ENCODE measurements around the gene GALNT14.

GALNT14 gene

DNA sequence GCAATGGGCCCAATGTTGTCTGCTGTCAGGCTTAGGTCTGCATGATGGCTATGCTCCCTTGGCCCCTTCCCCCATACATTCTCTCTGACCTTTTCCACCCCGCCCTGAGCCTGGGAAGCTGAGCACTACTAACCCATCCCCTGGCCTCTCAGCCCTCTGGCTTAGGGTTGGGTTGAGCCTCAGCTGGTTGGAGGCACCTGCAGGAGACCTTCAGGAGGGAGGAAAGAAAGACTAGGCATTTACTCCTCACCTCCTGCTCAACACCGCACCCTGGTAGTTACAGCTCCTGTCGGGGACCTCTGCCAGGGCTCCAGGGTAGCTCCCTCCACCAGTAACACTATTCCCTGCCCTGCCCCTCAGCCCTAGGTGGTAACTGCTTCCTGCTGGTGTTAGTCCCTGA lies 80.5 kb downstream of the GALNT14 start:
- no peak overlapping the region for H3K4me3 ChIP-seq (ENCODE audit: low read length)
- H3K79me1 ChIP-seq (ENCODE audit: low read length) = no peaks in the 10 kb centered on the region
- H3K79me2 ChIP-seq (ENCODE audit: control insufficient read depth, insufficient read depth, low read length) = no peaks in the 10 kb centered on the region
- no peaks in the 10 kb centered on the region for H3K36me3 ChIP-seq (ENCODE audit: control insufficient read depth, insufficient read depth, low read length)
- H3K27ac ChIP-seq (ENCODE audit: low read depth, low read length) = no peak overlapping the region
- no peak for DNase-seq
- H2BK15ac ChIP-seq (replicated peaks; ENCODE audit: low read depth) = no peak overlapping the region
- H2AK5ac ChIP-seq (ENCODE audit: low read length) = no peak overlapping the region
- H4K8ac ChIP-seq (ENCODE audit: low read depth, low read length) = no peak overlapping the region
- H4K5ac ChIP-seq (ENCODE audit: low read length) = no peak overlapping the region
- no peak overlapping the region for H2BK5ac ChIP-seq (ENCODE audit: low read length)
- H3K27me3 ChIP-seq (ENCODE audit: insufficient read depth, low read length, poor library complexity) = no peaks in the 10 kb centered on the region
- H3K18ac ChIP-seq (ENCODE audit: low read length) = no peak overlapping the region
- no peak overlapping the region for H3K4me2 ChIP-seq (ENCODE audit: low read length)
- H3K23ac ChIP-seq (ENCODE audit: low read length) = no peak overlapping the region
- no peaks in the 10 kb centered on the region for H3K4me1 ChIP-seq (ENCODE audit: control insufficient read depth, low read depth, low read length)
- no peak overlapping the region for H3K4ac ChIP-seq (ENCODE audit: low read depth, low read length)
- H3K9ac ChIP-seq (ENCODE audit: low read length) = no peak overlapping the region
- H2BK120ac ChIP-seq (ENCODE audit: low read depth, low read length) = no peak overlapping the region
- no peak overlapping the region for H3K56ac ChIP-seq (ENCODE audit: low read length)
- WGBS (ENCODE audit: extremely low coverage, insufficient coverage, low lambda C conversion rate) = no CpG with 5 or more reads among the region's 3 CpGs

DNA sequence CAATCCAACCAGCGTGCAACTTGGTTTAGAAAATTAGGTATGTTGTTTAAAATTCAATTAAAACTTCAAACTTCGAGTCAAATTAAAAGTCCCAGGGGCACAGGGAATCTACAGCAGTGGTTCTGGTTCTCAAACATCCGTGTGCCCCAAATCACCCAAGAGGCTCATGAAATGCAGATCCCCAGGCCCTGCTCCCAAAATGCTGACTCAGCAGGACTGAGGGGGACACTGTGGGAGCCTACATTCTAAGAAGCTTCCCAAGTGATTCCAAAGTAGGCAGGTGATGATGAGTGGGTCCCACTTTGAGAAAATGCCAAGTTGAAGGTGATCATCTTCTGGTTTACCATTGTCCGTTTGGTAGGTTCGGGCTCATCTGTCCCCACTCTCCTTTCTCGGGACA lies 82.3 kb downstream of the GALNT14 start:
- Histone ChIP-seq H3K18ac (ENCODE audit: low read length) (no peak overlapping the region), H2BK15ac (replicated peaks; ENCODE audit: low read depth) (no peak overlapping the region), H3K27me3 (ENCODE audit: insufficient read depth, low read length, poor library complexity) (no peaks in the 10 kb centered on the region), H3K56ac (ENCODE audit: low read length) (no peak overlapping the region), H2AK5ac (ENCODE audit: low read length) (no peak overlapping the region), H3K4ac (ENCODE audit: low read depth, low read length) (no peak overlapping the region), H3K27ac (ENCODE audit: low read depth, low read length) (no peak overlapping the region), H3K4me2 (ENCODE audit: low read length) (no peak overlapping the region), H4K5ac (ENCODE audit: low read length) (no peak overlapping the region), H3K79me2 (ENCODE audit: control insufficient read depth, insufficient read depth, low read length) (no peaks in the 10 kb centered on the region), H2BK120ac (ENCODE audit: low read depth, low read length) (no peak overlapping the region), H3K4me1 (ENCODE audit: control insufficient read depth, low read depth, low read length) (no peaks in the 10 kb centered on the region), H3K23ac (ENCODE audit: low read length) (no peak overlapping the region), H3K4me3 (ENCODE audit: low read length) (no peak overlapping the region), H3K9ac (ENCODE audit: low read length) (no peak overlapping the region), H2BK5ac (ENCODE audit: low read length) (no peak overlapping the region), H3K36me3 (ENCODE audit: control insufficient read depth, insufficient read depth, low read length) (no peaks in the 10 kb centered on the region), H3K79me1 (ENCODE audit: low read length) (no peaks in the 10 kb centered on the region), H4K8ac (ENCODE audit: low read depth, low read length) (no peak overlapping the region)
- DNase-seq = no peak
- no CpG with 5 or more reads among the region's 6 CpGs for WGBS (ENCODE audit: extremely low coverage, insufficient coverage, low lambda C conversion rate)

DNA sequence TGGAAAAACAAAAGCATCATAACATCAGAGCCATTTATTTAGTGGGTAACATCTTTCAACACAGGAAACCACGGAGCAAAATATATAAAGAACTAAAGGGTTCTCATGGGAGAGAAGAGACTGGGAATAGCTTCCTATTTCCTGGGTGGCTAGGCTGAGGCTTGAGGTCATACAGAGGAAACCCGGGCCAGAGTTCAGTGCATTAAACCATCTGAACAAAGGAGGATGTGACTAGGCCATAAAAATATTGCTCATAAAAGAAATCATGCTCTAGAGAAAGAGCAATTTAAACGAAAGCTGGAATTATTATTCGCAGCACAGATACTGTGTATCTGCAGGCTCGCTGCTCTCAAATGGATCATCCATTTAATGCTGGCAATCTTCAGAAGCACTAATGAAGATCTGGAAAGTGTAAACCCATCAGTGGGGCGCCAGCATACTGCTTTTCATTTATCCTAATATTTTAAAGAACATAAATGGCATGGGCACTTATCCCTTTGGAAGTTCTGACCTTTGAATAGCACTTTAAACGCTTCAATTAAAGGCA lies 83.3 kb downstream of the GALNT14 start:
- Histone ChIP-seq H2BK120ac (ENCODE audit: low read depth, low read length) (no peak overlapping the region), H3K9ac (ENCODE audit: low read length) (no peak overlapping the region), H3K23ac (ENCODE audit: low read length) (no peak overlapping the region), H3K56ac (ENCODE audit: low read length) (no peak overlapping the region), H3K79me2 (ENCODE audit: control insufficient read depth, insufficient read depth, low read length) (no peaks in the 10 kb centered on the region), H3K79me1 (ENCODE audit: low read length) (no peaks in the 10 kb centered on the region), H4K8ac (ENCODE audit: low read depth, low read length) (no peak overlapping the region), H3K36me3 (ENCODE audit: control insufficient read depth, insufficient read depth, low read length) (no peaks in the 10 kb centered on the region), H4K5ac (ENCODE audit: low read length) (no peak overlapping the region), H3K18ac (ENCODE audit: low read length) (no peak overlapping the region), H3K4ac (ENCODE audit: low read depth, low read length) (no peak overlapping the region), H2BK15ac (replicated peaks; ENCODE audit: low read depth) (no peak overlapping the region), H3K27ac (ENCODE audit: low read depth, low read length) (no peak overlapping the region), H3K4me3 (ENCODE audit: low read length) (no peak overlapping the region), H2AK5ac (ENCODE audit: low read length) (no peak overlapping the region), H3K4me1 (ENCODE audit: control insufficient read depth, low read depth, low read length) (no peaks in the 10 kb centered on the region), H2BK5ac (ENCODE audit: low read length) (no peak overlapping the region), H3K4me2 (ENCODE audit: low read length) (no peak overlapping the region), H3K27me3 (ENCODE audit: insufficient read depth, low read length, poor library complexity) (no peaks in the 10 kb centered on the region)
- DNase-seq = no peak
- WGBS (ENCODE audit: extremely low coverage, insufficient coverage, low lambda C conversion rate) = no CpG with 5 or more reads among the region's 7 CpGs

DNA sequence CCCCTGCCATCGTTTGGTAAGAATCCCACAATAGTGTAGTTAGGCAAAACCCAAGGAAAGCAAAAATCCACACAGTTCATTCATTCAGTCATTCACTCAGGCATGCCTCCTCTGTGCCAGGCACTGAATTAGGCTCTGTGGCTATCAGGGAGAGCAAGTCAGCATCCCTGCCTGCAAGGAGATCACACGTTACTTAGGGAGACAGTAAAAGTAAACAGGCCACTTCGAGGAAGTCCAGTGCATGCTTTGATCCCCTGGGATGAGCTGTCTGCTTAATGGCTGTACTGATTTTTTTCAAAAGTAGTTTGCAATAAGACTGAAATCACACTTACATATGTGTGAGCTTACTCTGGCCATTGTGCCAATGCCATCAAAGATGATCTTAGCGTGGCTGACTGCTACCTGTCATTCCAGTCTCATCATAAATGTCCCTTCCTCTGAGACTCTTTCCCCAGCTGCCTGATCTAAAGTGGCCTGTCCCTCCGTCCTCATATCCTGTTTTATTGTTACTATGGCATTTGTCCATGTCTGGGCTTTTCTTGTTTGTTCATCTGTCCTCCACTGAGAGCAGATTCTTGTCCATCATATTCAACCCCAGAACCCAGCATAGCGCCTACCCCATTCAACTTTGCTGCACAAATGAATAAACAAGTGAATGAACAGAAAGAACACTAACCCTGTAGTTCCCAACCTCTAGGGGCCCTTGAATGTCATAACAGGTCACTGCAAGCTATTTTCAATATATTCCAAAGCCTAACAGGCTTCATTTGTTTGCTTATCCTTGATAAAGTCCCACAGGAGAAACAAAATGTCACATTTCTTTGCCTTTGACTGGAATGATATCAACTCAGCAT lies 84.1 kb downstream of the GALNT14 start:
- Histone ChIP-seq H3K4me1 (ENCODE audit: control insufficient read depth, low read depth, low read length) (no peaks in the 10 kb centered on the region), H3K27me3 (ENCODE audit: insufficient read depth, low read length, poor library complexity) (no peaks in the 10 kb centered on the region), H2AK5ac (ENCODE audit: low read length) (no peak overlapping the region), H3K4ac (ENCODE audit: low read depth, low read length) (no peak overlapping the region), H3K56ac (ENCODE audit: low read length) (no peak overlapping the region), H4K8ac (ENCODE audit: low read depth, low read length) (no peak overlapping the region), H3K4me3 (ENCODE audit: low read length) (no peak overlapping the region), H3K4me2 (ENCODE audit: low read length) (no peak overlapping the region), H3K79me1 (ENCODE audit: low read length) (no peaks in the 10 kb centered on the region), H2BK120ac (ENCODE audit: low read depth, low read length) (no peak overlapping the region), H4K5ac (ENCODE audit: low read length) (no peak overlapping the region), H3K23ac (ENCODE audit: low read length) (no peak overlapping the region), H3K36me3 (ENCODE audit: control insufficient read depth, insufficient read depth, low read length) (no peaks in the 10 kb centered on the region), H2BK15ac (replicated peaks; ENCODE audit: low read depth) (no peak overlapping the region), H3K18ac (ENCODE audit: low read length) (no peak overlapping the region), H3K79me2 (ENCODE audit: control insufficient read depth, insufficient read depth, low read length) (no peaks in the 10 kb centered on the region), H3K27ac (ENCODE audit: low read depth, low read length) (no peak overlapping the region), H3K9ac (ENCODE audit: low read length) (no peak overlapping the region), H2BK5ac (ENCODE audit: low read length) (no peak overlapping the region)
- no peak for DNase-seq
- WGBS (ENCODE audit: extremely low coverage, insufficient coverage, low lambda C conversion rate) = no CpG with 5 or more reads among the region's 6 CpGs

DNA sequence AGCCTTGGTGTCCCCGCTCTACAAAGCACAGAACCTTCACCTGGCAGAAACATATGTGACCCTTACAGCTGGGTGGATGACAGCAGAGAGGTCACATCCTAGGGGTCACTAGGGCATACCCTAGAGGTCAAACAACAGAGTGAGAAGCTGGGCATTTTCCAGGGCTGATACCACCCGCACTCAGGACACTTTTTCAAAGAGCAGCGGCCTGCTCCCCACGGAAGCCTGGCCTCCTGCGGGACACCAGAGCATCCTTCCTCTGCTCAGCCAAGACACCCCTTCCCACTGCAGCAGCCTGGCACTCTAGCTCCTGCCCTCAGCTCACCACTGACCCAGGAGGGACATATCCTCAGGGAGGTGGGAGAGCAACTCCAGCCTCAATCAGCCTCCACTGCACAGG lies 86.0 kb downstream of the GALNT14 start:
- Histone ChIP-seq H3K27me3 (ENCODE audit: insufficient read depth, low read length, poor library complexity) (no peaks in the 10 kb centered on the region), H3K4ac (ENCODE audit: low read depth, low read length) (no peak overlapping the region), H2BK15ac (replicated peaks; ENCODE audit: low read depth) (no peak overlapping the region), H3K4me1 (ENCODE audit: control insufficient read depth, low read depth, low read length) (no peaks in the 10 kb centered on the region), H4K8ac (ENCODE audit: low read depth, low read length) (no peak overlapping the region), H3K27ac (ENCODE audit: low read depth, low read length) (no peak overlapping the region), H3K18ac (ENCODE audit: low read length) (no peak overlapping the region), H3K79me2 (ENCODE audit: control insufficient read depth, insufficient read depth, low read length) (no peaks in the 10 kb centered on the region), H2BK5ac (ENCODE audit: low read length) (no peak overlapping the region), H4K5ac (ENCODE audit: low read length) (no peak overlapping the region), H3K9ac (ENCODE audit: low read length) (no peak overlapping the region), H2BK120ac (ENCODE audit: low read depth, low read length) (no peak overlapping the region), H3K23ac (ENCODE audit: low read length) (no peak overlapping the region), H3K36me3 (ENCODE audit: control insufficient read depth, insufficient read depth, low read length) (no peaks in the 10 kb centered on the region), H3K4me3 (ENCODE audit: low read length) (no peak overlapping the region), H3K4me2 (ENCODE audit: low read length) (no peak overlapping the region), H3K79me1 (ENCODE audit: low read length) (no peaks in the 10 kb centered on the region), H3K56ac (ENCODE audit: low read length) (no peak overlapping the region), H2AK5ac (ENCODE audit: low read length) (no peak overlapping the region)
- DNase-seq = no peak
- no CpG with 5 or more reads among the region's 5 CpGs for WGBS (ENCODE audit: extremely low coverage, insufficient coverage, low lambda C conversion rate)

Data from mesendoderm (in vitro differentiated cells).